ENCODE data around the gene NTM. TPM values are rescaled to one million over a fixed set of nuclear protein-coding genes. Genes with fewer than 3 reads are reported as not detected.

The NTM gene
- polyA plus RNA-seq, 5 donors: 14.0 to 30.1 (median 23.9) TPM

DNA sequence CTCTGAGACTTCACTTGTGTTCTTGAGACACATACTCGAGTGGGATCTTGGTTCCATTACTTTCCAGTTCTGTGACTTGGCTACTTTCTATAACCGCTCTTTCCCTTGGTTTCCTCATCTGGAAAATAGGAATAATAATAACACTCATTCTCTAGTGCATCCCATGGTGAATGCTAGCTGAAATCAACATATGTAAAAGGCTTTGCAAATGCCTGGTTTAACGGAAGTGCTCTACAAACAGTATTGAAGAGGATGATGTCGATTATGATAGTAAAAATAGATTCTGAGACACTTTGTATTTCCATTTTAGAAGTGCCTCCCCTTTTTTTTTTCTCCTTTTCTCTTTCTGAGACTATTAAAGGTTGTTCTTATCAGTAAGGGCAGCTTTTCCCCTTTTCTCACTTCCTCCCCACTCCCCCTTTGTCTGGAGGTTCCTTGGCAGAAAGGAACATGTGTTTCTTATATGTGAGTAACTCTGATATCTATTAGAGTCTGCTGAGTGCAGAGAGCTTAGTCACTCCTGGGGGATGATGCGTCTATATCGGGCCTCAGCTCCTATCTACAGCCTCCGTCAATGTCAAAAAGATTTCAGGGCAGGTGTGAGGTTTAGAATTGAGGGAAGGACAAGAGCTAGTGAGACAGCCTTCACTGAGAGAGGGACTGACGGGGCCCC is 489.3 kb downstream of the NTM start:
- DNase-seq: no peak

GRCh38 chr11:131864228-131864627 is 493.8 kb downstream of the NTM start:
- DNase-seq: no peak

DNA sequence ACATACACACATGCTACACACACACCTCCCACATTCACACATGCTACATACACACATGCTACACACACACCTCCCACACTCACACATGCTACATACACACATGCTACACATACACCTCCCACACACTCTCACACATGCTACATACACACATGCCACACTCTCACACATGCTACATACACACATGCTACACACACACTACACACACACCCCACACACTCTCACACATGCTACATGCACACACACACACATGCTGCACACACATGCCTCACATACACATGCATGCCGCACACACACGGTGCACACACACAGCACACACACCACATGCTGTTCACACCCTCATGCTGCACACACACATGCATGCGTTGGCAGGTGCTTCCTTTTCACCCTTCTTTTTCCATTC is 495.4 kb downstream of the NTM start:
- no peak for DNase-seq

DNA sequence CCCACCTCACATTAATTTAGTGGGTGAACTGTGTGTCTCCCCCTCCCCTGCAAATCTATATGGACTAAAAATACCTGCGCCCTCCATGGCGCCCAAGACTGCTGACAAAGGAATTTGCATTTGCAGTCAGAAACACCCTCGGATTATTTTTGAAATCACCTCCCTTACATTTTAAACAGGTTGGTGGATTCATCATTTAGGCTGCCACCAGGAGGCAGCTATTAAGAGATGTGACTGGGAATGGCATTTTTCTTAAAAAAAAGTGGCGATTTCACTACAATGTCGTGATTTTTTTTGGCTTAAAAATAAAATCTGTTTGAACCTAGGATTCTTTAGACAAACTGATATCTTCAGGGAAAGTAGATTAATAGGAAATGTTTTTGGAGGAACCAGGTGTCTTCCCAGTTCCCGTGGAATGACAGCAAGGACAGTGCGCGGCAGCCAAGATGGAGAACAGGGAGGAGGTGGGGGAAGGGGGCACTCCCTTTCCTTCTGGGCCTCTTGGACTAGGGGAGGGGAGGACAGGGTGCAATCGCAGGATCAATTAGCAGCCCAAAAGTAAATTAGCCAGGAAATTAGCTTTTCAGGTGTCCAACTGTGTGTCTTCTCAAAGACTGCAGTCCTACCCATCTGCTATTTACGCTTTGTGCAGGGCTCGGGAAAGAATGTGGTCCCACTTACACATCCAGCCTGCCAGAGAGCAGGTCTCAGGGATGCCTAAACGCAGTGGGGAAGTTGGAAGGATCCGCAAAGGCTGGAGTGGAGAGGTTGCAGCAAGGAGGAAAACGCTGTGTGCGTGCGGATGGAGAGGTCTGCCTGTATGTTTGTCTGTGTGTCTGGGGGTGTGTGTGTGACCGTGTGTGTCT is 496.4 kb downstream of the NTM start:
- DNase-seq: no peak

DNA sequence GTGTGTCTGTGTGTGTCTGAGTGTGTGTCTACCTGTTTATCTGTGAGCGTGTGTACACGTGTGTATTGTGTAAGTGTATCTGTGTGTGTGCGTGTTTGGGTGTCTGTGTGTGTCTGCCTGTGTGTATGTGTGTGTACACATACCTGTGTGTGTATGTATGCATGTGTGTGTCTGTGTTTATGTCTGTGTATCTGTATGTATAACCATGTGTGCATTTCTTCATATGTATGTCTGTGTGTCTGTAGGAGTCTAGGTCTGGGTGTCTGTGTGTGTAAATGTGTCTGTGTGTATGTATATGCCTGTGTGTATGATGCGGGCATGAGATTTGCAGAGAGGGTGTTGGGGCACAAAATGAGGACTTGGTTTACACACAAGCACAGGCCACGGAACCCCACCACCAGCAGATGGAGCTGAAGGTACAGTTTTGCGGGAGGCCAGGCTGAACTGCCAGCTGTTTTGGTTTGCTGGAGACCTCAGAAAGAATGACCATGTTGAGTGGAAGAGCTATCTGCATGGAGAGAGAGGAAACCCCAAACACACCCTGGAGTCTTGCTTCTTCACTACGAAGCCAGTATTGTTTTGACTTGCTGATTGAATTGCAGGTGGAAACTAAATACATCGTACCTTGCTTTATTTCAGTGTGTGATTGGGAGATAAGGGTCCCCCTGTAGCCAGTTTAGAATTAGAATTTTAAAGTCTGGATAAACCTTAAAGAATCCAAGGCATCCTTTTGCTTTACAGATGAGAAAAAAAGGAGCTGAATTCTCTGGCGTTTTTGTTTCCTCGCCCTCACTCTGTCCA is 497.2 kb downstream of the NTM start:
- DNase-seq: peak; percentile 56 to 78

DNA sequence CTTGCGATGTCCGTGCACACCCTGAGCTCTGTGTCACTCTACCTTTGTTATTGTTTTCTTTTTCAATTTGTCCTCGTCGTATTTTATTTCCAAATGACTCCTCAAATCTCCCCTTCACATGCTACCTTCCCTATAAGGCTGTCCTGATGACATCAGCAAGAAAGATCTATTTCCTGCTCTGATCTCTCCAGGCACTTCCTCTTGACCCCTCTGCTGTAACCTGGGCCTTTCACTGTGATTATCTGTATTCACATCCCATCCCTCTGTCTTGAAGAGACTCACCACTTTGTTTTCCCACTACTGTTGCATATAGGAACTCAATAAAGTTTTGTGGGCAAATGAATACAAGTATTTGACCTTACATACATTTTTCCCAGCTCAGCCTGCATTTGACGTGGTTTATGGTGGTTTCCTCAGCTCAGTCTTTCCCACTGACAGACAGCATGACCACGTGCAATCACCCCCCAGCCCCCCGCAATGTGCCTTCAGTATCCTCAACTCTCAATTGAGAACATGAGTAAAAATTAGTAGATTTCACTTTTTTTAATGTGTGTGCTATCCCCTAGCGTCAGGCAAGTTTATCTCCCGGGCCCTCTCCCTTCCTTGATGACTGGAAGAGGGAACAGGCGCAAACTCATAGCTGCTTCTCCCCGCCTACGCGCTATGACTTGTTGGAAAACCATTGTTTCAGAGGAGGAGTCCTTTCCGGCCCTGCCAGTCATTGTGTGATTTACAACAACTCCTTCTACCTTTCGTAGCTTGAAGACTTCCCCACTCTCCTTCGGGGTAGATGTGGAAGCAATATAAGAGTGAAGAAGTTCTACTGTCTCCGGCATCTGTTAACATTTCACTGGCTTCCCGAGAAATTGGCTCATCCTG is 498.5 kb downstream of the NTM start:
- DNase-seq: no peak

DNA sequence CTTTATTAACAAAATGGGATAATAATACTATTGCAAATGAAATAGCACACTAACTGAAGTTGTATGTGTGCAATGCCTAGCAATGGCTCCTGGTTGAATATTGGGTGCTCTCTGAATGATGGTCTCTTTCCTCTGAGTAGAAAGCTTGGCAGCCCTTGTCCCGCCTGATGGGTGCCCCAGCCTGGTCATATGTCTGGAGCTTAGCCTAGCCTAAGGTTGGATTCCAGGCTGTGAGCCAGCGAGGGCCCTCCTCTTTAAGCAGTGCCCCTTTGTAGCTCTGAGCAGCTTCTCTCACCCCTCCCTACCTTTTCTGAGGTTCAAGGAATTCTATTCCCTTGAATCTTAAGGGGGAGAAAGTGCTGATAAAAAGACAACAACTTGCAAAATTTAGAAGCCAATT is 499.9 kb downstream of the NTM start:
- no peak for DNase-seq

DNA sequence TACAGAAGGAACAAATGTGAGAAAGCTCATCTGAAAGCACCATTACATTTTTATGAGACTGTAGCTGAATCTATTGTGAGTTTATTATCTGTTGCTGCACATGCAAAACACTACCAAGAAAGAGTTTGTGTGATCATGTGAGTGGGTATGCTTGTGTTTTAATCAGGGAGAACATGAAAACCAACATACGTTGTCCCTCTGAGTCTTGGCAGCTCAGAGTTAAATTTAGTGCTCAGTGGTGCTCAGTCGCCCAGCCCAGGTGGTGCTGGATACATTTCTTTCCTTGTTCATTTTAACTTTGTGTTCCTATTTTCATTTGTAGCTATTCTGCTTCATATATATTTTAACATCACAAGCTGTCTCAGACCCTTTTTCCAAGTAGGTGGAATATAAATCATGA is 500.6 kb downstream of the NTM start:
- DNase-seq: no peak

GRCh38 chr11:131874070-131874469 is 503.7 kb downstream of the NTM start:
- DNase-seq: no peak

- peak; percentile 59 to 62 for DNase-seq
Measured at GRCh38 chr11:131875611-131876010, 505.2 kb downstream of the NTM start.

GRCh38 chr11:131877246-131877942 is 507.0 kb downstream of the NTM start:
- no peak for DNase-seq

- no peak for DNase-seq
Measured at GRCh38 chr11:131880316-131880715, 509.9 kb downstream of the NTM start.

- DNase-seq: no peak
Measured at GRCh38 chr11:131880976-131881375, 510.6 kb downstream of the NTM start.

DNA sequence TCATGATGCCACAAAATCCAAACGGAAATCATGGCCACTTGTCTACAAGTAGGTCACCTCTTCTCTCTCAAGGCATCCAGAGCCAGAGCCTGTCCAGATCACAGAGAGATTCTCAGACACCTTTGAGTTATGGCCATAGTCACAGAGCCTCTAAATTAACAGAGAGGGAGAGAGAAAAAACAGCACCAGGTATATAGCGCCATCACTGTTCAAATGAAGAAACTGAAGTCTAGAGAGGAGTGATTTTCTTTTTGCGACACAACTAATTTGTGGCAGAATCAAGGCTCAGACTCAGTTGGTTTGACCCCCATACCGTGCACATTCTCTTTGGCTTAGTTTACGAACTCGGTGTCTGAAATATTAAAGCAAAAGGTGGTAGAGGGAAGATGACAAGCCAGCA is 512.9 kb downstream of the NTM start:
- DNase-seq: no peak

DNA sequence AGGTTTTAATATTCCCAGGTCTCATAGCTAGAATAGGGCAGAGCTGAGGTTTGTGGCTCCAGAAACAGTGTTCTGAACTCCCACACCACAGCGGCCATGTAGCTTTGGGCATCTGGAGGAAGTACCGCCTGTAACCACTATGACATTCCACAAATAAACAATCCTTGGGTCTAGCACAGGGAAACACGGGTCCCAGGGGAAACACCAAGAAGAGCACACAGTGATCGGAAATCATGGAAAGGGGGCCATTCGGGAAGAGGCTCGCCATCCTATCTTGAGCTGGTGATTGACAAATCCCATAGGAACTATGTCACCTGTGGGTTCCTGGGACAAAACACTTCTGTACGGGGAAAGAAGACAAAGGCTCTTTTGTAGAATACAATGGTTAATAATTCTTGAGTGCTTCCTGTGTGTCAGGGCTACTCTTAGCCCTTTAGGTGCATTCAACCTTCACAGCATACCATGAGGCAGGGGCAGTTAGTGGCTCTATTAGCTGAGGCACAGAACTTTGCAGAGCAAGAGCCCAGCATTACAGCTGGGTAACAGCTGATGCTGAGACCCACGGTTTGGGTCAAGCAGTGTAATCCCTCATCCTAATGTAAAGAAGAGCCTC is 514.2 kb downstream of the NTM start:
- DNase-seq: no peak

- DNase-seq: no peak
Measured at GRCh38 chr11:131885431-131885830, 515.0 kb downstream of the NTM start.

GRCh38 chr11:131886201-131886600 is 515.8 kb downstream of the NTM start:
- DNase-seq: no peak

DNA sequence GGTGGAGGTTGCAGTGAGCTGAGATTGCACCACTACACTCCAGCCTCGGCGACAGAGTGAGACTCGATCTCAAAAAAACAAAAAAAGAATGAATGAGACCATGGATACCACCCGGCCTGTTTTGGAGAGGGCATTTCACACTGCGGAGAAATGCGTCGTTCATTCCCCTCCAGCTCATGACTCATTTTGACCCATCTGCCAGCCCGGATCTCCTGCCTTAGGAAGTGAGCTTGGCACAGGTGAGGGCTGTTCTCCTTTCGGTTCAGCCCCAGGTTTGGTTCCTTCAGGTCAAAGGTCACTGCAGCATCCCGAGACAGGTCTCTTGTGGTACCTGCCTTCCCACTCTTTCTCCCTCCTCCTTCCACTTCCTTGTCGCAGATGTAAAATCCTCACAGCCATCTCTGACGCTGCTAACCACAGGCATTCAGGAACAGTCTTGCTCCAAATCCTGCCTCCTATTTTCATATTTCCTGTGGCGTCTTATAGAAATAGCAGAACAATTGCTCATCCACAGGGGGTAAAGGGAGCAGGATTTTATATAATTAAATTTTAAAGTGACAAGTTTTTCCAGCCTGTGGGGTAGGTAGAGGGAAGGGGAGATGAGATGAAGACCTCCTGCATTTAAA is 517.9 kb downstream of the NTM start:
- no peak for DNase-seq

DNA sequence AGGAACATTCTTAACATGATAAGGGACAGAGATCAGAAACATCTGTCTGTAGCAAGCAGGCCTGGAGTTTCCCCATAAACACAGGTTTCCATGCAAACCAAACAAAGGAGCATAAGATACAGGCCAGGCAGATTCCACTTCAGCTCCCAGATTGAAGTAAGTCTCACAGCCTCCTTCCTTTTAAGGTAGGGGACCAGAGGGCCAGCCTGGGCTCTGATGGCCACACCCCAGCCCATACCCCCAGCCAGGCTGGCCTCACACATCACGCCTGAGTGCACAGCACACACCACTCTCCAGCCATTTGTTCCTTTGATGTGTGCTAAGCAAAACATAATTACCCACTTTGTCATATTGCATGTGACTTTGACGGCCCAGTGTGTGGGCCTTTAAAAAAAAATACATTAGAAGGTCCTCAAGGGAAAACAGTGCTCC is 518.7 kb downstream of the NTM start:
- peak; percentile 61 to 66 for DNase-seq

All from right lung (tissue), 5 donors.